Mucosa of descending colon (tissue), 3 donors: ENCODE measurements around the gene AVEN. TPM values are rescaled to one million over a fixed set of nuclear protein-coding genes. Genes with fewer than 3 reads are reported as not detected.

ENCODE experiments used
- ATAC-seq: fragments of 200-7000 bp; cut with Tn5 transposase; one replicate; pipeline ENCODE4 v1.9.1; 2020; ENCODE audit warnings: mild to moderate bottlenecking, moderate library complexity
- DNase-seq, 3 donors: peaks; one replicate each; pipeline ENCODE4 v3.0.0-alpha.2; 2020
- H3K36me3 ChIP-seq: fragments of 200-600 bp; one replicate; pipeline ENCODE4 v1.8.0; 2021; ENCODE audit warnings: low read depth, mild to moderate bottlenecking
- H3K4me1 ChIP-seq: fragments of 200-600 bp; one replicate; pipeline ENCODE4 v1.8.0; 2021; ENCODE audit warnings: low read depth, mild to moderate bottlenecking
- H3K4me3 ChIP-seq: fragments of 200-600 bp; one replicate; pipeline ENCODE4 v1.8.0; 2021; ENCODE audit warnings: mild to moderate bottlenecking
- H3K9me3 ChIP-seq: fragments of 200-600 bp; one replicate; pipeline ENCODE4 v1.8.0; 2021; ENCODE audit warnings: mild to moderate bottlenecking
- intact Hi-C, 2 donors: fragments of 100-400 bp; cut with DNase I in 1 of 2; cut with micrococcal nuclease in 1 of 2; formaldehyde crosslinking; loops; one replicate each; pipeline versions ENCODE4 v1.11.0 to v1.11.1; 2022; cut with DNase I, micrococcal nuclease
- total RNA-seq, 3 donors: library from RNA; stranded (reverse); fragmentation: NEBNext Ultra II Directional in 2 of 3; extraction: Animal tissue kit (Norgen Biotek cat#: 25700) in 2 of 3; gene quantifications; one replicate each; pipeline versions ENCODE4 v1.2.1 to v1.2.4, GENCODE V29; 2021 to 2023
- TF ChIP-seq, protein P1 (sequence below): fragments of 200-600 bp; IDR thresholded peaks from one replicate; pipeline ENCODE4 v1.8.0; 2022; ENCODE audit warnings: antibody characterized with exemption, mild to moderate bottlenecking
- donor health status: DM: no; HTN: no; CAD: no; lungs with moderate emphysema.
- donor health status: DM: no; HTN: no; CAD: no.
- donor health status: DM: no; HTN: yes; CAD: no.

Gene AVEN
- total RNA-seq, 3 donors from 2014 or later: 9.5 to 16.3 (median 11.9) TPM

DNA sequence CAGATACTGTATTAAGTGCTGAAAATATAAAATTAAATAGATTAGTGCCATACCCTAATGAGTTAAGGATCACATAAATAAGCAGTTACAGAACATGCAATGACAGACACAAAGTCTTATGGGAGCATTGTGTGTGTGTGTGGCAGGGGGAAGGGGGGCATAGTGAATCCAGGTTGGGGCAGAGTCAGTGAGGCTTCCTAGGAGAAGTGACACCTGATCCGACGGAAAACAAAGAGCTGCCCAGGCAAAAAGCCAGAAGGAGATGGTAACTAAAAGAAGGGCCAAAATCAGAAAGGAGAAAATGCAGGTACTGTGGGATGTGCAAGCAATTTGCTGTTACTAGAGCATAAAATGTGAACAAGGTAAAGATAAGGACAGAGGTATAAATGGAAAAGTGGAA, 150.8 kb downstream of the AVEN start:
- DNase-seq (no peak), ATAC-seq (no peak)
- Histone ChIP-seq H3K4me1 (no peaks in the 10 kb centered on the region), H3K36me3 (no peaks in the 10 kb centered on the region), H3K9me3 (no peaks in the 10 kb centered on the region), H3K4me3 (no peak overlapping the region)
- TF ChIP-seq, protein P1, sequence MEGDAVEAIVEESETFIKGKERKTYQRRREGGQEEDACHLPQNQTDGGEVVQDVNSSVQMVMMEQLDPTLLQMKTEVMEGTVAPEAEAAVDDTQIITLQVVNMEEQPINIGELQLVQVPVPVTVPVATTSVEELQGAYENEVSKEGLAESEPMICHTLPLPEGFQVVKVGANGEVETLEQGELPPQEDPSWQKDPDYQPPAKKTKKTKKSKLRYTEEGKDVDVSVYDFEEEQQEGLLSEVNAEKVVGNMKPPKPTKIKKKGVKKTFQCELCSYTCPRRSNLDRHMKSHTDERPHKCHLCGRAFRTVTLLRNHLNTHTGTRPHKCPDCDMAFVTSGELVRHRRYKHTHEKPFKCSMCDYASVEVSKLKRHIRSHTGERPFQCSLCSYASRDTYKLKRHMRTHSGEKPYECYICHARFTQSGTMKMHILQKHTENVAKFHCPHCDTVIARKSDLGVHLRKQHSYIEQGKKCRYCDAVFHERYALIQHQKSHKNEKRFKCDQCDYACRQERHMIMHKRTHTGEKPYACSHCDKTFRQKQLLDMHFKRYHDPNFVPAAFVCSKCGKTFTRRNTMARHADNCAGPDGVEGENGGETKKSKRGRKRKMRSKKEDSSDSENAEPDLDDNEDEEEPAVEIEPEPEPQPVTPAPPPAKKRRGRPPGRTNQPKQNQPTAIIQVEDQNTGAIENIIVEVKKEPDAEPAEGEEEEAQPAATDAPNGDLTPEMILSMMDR: no peak
- intact Hi-C loops: no loop called here

DNA sequence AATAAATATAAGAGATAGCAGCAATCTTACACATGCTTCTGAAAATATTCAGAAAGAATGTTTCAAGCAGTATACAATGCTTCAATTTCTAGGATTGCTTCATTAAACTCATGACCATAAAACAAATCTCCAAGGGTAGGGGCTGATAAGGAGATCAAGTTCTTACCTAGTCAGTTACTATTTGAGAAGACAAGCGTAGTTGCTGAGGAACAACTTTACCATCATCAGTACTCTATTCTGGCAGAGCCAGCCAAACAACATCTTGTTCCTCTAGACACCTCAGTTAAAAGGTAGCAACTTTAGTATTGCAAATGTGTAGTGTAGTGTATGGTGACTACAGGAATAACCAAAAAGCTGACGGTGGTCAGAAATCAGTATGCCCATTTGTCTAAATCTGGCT, 156.1 kb downstream of the AVEN start:
- intact Hi-C loops: no loop called here
- Histone ChIP-seq H3K4me1 (no peaks in the 10 kb centered on the region), H3K9me3 (no peaks in the 10 kb centered on the region), H3K36me3 (no peaks in the 10 kb centered on the region), H3K4me3 (no peak overlapping the region)
- ATAC-seq: no peak
- TF ChIP-seq, protein P1: no peak
- no peak for DNase-seq

DNA sequence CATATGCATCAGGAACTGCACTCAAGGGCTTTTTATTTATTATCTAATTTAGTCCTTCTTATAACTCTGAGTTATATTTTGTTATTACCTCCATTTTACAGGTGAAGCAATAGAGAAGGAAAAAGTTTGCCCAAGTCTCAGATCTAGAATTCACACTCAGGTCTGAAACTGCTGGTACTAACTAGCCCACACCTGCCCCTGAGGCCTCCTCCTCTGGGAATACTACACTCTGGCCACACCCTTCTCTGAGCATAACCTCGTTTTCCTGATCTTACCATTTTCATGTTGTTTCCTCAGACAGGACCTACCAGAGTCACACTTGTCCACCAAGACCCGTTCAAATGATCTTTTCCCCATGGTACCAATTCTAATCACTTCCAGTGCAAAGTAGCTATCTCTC, 164.8 kb downstream of the AVEN start:
- ATAC-seq: no peak
- Histone ChIP-seq H3K4me3 (no peak overlapping the region), H3K9me3 (no peaks in the 10 kb centered on the region), H3K4me1 (no peaks in the 10 kb centered on the region), H3K36me3 (no peaks in the 10 kb centered on the region)
- TF ChIP-seq, protein P1: no peak
- DNase-seq: no peak
- intact Hi-C loops: no loop called here

DNA sequence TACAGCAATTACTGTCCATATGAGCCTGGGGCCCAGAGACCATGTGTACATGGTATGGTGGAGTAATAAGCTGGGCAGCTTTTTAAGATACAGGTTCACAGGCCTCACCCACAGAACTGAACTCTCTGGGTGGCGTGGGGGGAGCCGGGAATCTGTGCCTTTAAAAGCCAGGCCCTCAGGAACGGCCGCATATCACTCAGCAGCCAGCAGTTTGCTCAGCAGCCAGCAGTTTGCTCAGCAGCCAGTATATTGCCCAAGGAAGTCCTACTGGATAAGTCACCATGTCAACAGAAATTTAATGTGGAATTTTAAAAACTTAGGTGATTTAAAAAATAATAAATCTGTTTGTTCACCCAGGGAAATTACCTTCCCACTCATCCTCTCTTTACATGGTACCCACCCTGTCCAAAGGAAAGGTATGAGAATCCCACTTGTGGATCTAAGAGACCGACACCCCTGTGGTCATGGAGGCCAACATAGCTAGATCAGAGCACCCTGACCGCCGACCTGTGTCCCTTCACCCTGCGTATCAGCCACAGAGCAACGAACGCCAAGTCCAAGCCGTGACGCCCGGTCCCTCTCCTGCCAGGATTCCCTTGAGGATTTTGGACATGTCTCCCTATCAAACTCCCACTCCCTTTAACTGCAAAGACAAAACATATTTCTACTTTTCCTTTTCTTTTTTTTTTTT, 166.4 kb downstream of the AVEN start:
- ATAC-seq (no peak), DNase-seq (no peak)
- Histone ChIP-seq H3K9me3 (no peaks in the 10 kb centered on the region), H3K4me3 (no peak overlapping the region), H3K36me3 (no peaks in the 10 kb centered on the region), H3K4me1 (no peaks in the 10 kb centered on the region)
- TF ChIP-seq, protein P1: no peak
- intact Hi-C loops: no loop called here

DNA sequence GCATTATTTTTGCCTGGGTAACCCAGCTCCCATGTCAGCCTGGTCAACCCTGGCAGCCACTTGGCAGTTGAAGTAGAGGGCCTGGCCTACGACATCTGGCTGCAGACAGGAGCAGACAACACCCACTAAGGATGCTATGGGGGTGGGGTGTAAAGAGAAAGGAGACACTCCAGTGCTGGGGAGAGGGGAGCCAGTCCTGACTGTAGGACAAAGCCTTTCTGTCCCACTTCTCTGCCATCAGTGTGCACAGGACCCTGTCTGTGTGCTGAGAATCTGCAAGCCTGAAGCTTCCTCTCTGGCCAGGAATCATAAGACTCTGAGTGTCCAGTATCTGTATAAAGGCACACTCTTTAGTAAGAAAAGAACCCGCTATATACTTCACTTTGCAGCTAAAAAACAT, 167.0 kb downstream of the AVEN start:
- Histone ChIP-seq H3K4me3 (no peak overlapping the region), H3K36me3 (no peaks in the 10 kb centered on the region), H3K4me1 (no peaks in the 10 kb centered on the region), H3K9me3 (no peaks in the 10 kb centered on the region)
- DNase-seq (no peak), ATAC-seq (no peak)
- TF ChIP-seq, protein P1: no peak
- intact Hi-C loops: no loop called here
